GM12874 (cell line): ENCODE measurements around the gene MAPK6.

Experiments used
- TF ChIP-seq, protein P1 (sequence below): IDR thresholded peaks from 2 replicates; pipeline ENCODE4 v1.5.1; 2011; ENCODE audit warnings: low read depth, mild to moderate bottlenecking, control low read depth, low read length, moderate library complexity; ENCODE audit not compliant: insufficient read depth

The MAPK6 gene

DNA sequence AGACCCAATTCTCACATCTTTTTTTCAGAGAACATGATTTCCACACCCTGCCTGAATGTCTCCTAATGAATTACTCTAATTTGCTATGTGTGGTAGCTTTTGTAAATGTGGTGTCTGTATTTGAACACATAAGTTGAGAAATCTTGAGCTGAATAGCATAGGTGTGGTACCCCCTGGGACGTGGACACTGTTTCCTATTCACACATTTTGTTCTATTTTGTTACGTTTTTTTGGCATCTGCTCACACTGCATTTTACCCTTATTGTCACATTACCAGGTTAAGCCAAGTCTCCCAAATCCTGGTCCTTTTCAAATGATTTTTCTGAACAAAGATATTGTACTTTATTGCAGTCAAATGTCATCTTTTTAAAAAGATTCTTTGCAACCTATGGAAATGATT is 6.8 kb upstream of the MAPK6 start:
- TF ChIP-seq, protein P1, sequence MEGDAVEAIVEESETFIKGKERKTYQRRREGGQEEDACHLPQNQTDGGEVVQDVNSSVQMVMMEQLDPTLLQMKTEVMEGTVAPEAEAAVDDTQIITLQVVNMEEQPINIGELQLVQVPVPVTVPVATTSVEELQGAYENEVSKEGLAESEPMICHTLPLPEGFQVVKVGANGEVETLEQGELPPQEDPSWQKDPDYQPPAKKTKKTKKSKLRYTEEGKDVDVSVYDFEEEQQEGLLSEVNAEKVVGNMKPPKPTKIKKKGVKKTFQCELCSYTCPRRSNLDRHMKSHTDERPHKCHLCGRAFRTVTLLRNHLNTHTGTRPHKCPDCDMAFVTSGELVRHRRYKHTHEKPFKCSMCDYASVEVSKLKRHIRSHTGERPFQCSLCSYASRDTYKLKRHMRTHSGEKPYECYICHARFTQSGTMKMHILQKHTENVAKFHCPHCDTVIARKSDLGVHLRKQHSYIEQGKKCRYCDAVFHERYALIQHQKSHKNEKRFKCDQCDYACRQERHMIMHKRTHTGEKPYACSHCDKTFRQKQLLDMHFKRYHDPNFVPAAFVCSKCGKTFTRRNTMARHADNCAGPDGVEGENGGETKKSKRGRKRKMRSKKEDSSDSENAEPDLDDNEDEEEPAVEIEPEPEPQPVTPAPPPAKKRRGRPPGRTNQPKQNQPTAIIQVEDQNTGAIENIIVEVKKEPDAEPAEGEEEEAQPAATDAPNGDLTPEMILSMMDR: no peak

DNA sequence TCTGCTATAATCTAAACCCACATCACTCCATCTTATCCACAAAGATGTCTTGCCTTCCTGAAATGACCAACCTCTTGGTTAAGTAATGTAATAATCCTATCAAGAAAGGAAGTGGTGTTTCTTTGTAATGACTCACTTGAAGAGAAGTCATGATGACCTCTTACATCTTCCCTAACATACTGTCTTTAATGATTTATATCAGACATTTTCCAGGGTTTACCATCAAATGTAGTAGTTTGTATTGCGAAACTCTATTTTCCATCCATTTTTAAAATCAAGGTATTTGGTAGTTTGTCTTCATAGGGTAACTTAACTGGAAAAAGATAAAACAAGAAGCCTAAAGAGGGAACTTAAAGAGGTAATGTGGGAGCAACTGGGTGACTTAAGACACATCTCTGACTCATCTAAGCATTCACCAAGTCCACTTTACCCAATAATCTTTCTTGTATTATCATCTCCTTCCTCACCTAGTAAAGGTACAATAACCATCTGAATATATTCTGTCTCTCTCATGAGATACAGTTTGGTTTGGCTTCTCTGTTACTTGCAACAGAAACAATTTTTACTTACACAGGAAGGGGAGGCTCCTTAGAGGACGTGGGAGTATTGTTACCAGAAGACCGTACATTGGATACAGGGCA is 5.7 kb upstream of the MAPK6 start:
- TF ChIP-seq, protein P1: no peak

DNA sequence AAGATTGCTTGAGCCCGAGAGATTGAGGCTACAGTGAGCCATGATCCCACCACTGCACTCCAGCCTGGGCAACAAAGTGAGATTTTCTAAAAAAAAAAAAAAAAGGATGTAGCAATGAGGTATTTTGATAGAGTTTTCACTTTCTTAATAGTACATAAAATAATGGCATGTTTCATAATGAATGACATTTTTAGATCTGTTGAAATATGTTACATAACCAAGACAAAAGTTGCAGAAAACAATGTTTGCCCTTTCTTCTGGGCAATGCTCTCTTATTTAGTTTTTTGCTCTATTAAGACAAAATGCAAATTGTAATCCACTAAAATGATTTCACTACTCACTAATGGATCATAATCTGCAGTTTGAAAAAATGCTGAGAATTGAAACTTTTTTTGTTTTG is 4.4 kb upstream of the MAPK6 start:
- TF ChIP-seq, protein P1: no peak

DNA sequence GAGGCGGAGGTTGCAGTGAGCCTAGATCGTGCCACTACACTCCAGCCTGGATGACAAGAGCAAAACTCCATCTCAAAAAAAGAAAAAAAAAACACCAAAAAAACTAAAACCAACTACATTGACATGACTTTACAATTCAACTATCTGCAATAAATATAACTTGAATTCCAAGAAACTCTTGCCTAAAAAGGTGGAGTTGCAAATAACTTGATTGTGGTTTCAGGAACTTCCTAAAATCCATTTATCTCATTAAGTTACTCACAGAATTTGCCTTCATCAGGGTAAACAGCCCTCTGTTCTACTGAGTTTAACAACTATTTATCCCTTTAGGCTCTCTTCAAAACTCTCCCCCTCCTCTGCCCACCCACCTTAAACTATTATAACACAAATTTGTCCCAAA is 2.7 kb upstream of the MAPK6 start:
- TF ChIP-seq, protein P1: no peak

DNA sequence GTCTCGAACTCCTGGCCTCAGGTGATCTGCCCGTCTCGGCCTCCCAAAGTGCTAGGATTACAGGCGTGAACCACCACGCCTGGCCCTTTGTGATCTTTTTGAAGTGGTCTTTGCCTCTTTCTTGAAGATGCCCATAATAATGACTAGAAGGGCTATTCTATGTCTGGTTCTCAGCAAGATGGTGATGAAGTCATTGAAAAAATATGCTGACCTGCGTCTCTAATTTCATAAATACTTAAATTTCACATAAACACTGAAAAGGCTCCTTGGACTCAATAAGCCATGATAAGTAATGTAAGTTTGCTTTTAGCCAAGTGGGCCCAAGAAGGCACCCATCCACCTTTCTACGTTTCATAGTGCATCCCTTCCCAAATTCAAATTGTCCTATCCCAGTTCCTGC is 775 bp upstream of the MAPK6 start:
- TF ChIP-seq, protein P1: no peak

DNA sequence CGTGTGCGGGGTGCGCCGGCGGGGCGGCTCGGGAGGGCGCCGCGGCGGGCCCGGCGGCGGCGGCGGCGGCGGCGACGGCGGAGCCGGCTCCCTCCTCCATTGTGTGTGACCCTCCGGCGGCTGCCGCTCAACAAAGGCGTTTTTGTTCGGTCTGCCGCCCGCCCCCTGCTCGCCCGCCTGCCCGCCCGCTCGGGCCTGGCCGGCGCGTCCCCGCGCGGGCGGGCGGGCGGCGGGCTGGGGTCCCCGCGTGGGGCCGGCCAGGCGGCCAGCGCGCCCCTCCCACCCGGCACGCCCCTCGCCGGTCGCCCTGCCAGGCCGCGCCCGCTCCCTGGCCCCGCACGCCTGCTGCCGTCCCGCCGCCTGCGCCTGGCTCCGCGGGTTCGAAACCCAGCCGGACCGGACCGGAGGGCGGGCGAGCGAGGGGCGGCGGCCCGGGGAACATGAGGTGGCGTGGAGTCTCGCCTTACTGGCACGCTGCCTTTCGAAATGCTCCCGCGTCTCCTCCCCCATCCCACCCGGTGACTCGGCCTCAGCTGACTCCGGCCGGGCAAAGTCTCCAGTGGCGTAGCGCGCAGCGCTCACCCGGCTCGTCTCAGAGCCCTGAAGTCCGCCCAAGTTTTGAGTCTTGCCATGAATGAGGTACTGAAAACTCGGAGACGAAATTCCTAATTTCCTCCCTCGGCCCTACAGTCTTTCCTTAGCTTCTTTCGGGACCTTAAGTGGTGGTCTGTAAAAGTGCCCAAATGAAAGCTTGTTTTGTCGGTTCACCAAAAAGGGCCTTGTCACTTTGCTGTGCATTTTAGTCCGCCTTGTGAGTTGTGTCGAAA is 588 bp downstream of the MAPK6 start:
- TF ChIP-seq, protein P1: no peak

DNA sequence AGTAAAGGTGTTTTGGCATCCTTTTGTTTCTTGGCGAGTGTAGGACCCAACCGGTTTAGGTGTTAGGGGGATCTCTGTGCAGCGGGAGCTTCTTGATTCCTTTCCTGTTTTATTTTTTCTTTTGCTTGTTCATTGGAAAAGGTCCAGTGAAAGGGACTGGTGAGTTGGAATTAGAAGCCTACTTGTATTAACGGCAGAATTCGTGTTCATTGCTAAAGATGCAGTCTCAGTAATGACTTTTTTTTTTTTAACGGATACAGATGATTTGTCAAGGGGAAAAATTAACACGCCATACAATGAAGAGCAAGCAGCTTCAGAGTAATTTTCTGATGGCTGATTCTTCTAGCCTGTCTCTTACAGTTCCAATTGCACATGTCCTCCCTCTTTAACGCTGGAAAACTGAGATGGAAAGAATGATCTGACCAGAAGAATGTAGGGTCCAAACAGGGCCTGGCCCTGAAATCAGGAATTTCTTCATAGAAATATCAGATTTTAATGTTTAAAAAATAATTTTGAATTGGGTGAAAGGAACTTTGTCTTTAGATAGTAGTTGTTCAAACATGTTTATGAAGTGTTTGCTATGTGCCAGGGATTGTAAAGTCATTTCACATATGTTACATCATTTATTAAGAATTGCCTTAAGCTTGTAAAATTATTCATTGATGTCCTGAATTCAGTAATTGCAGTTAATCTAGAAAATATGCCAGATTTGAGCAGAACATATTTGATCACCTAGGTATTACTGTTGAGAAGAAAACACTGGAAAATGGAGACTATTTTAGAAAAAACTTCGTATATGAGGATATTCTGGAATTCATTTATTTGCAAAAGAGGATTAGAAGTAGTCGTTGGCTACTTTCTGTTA is 1.4 kb downstream of the MAPK6 start:
- TF ChIP-seq, protein P1: no peak
